ENCODE measurements around the gene TAF1C. TPM values are rescaled to one million over a fixed set of nuclear protein-coding genes. Genes with fewer than 3 reads are reported as not detected.

TAF1C gene
- total and polyA plus RNA-seq, 10 of the 15 experiments (the other 5 are each of a cell fraction or from before 2014, with no cell fraction given) = 0.98 to 40.1 (median 15.4) TPM

DNA sequence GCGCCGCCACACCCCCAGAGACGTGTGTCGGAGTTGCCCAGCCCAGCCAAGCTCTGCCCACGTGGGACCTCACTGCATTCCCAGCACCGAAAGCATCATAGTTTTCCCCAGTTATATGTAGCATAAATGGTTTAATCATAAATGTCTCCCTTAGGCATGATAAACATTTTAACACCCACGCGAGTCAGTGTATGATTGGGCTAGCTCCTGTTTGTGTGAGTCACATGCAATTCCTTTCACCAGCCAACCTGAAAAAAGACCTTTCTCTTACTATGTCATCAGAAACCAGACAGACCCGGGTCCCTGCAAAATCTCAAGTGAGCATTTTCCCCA, 9.2 kb downstream of the TAF1C start:
- Histone ChIP-seq H3K27me3 (replicated peaks in 1 of 2; ENCODE audit: control insufficient read depth in 2 of 2, insufficient read depth in 2 of 2, low read length in 1 of 2) (no peaks in the 10 kb centered on the region), H3K36me3 (ENCODE audit: control insufficient read depth in 2 of 2, insufficient read depth in 2 of 2, low read length in 1 of 2) (peaks cover 5 to 17% of the 10 kb centered on the region in 2 experiments; a peak in 3 of 4 replicates), H3K4me2 (ENCODE audit: control insufficient read depth, insufficient read depth) (no peak overlapping the region), H3K79me2 (ENCODE audit: control insufficient read depth, insufficient read depth, low read length) (no peaks in the 10 kb centered on the region), H4K20me1 (ENCODE audit: control insufficient read depth, insufficient read depth) (no peaks in the 10 kb centered on the region), H3K4me1 (ENCODE audit: control insufficient read depth, insufficient read depth, low read length) (peaks cover 13% of the 10 kb centered on the region), H3K9me3 (replicated peaks; ENCODE audit: control insufficient read depth, insufficient read depth, low read length) (no peaks in the 10 kb centered on the region), H2AFZ (ENCODE audit: control insufficient read depth, low read depth, low read length) (no peak overlapping the region), H3K27ac (ENCODE audit: control insufficient read depth, insufficient read depth) (no peak overlapping the region), H3K9ac (ENCODE audit: control insufficient read depth, insufficient read depth, low read length) (no peak overlapping the region), H3K4me3 (no peak overlapping the region)
- FAIRE-seq (no peak), ATAC-seq (no peak), DNase-seq (ENCODE audit: low read depth, low spot score) (no peak)
- ChIA-PET CTCF (interaction anchor here (4.7 to 7.1 kb wide), 2 partner anchors 9 to 91 kb away, joined by 30 to 82 read pairs; partner anchors contain the start of gene TAF1C), RAD21 (ENCODE audit: unreplicated experiment) (no interaction called here), POLR2A (no interaction called here), SMC1A (ENCODE audit: uncharacterized antibody, unreplicated experiment) (no interaction called here)
- in situ Hi-C loops (cut with MboI) (no loop called here), intact Hi-C loops (cut with micrococcal nuclease; ENCODE audit: unreplicated experiment) (no loop called here)
- BruUV-seq (replicated peaks) = no TSS peak
- TF ChIP-seq, protein P1, sequence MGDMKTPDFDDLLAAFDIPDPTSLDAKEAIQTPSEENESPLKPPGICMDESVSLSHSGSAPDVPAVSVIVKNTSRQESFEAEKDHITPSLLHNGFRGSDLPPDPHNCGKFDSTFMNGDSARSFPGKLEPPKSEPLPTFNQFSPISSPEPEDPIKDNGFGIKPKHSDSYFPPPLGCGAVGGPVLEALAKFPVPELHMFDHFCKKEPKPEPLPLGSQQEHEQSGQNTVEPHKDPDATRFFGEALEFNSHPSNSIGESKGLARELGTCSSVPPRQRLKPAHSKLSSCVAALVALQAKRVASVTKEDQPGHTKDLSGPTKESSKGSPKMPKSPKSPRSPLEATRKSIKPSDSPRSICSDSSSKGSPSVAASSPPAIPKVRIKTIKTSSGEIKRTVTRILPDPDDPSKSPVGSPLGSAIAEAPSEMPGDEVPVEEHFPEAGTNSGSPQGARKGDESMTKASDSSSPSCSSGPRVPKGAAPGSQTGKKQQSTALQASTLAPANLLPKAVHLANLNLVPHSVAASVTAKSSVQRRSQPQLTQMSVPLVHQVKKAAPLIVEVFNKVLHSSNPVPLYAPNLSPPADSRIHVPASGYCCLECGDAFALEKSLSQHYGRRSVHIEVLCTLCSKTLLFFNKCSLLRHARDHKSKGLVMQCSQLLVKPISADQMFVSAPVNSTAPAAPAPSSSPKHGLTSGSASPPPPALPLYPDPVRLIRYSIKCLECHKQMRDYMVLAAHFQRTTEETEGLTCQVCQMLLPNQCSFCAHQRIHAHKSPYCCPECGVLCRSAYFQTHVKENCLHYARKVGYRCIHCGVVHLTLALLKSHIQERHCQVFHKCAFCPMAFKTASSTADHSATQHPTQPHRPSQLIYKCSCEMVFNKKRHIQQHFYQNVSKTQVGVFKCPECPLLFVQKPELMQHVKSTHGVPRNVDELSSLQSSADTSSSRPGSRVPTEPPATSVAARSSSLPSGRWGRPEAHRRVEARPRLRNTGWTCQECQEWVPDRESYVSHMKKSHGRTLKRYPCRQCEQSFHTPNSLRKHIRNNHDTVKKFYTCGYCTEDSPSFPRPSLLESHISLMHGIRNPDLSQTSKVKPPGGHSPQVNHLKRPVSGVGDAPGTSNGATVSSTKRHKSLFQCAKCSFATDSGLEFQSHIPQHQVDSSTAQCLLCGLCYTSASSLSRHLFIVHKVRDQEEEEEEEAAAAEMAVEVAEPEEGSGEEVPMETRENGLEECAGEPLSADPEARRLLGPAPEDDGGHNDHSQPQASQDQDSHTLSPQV (IDR thresholded peaks at IDR 0.05) = no peak
- TF ChIP-seq SMARCA5 (IDR thresholded peaks at IDR 0.05) = no peak
- WGBS (ENCODE audit: insufficient coverage, insufficient replicate concordance, low lambda C conversion rate, missing lambda C conversion rate) = 83% methylated on average over 9 of the region's 9 CpGs
